Measurements from ENCODE around the gene MRPL54. TPM values are rescaled to one million over a fixed set of nuclear protein-coding genes. Genes with fewer than 3 reads are reported as not detected.
"Not testable (repeated sequence)": the region's sequence is repeated elsewhere in the genome, so short reads cannot be mapped to it uniquely, and the experiment has no call there.

Gene MRPL54
- total RNA-seq, 2 donors from 2014 or later: 38.1 to 38.9 TPM

GRCh38 chr19:3751236-3751635, 11.2 kb upstream of the MRPL54 start:
- no peaks in the 10 kb centered on the region for H3K27me3 ChIP-seq (ENCODE audit: control insufficient read depth, insufficient read depth, low read length, poor library complexity, severe bottlenecking)
- Mint-ChIP-seq H3K4me1 (no peaks in the 10 kb centered on the region), H3K27ac (no peak overlapping the region), H3K9me3 (no peaks in the 10 kb centered on the region), H3K4me3 (no peak overlapping the region), H3K27me3 (ENCODE audit: insufficient read depth) (no peaks in the 10 kb centered on the region), H3K36me3 (ENCODE audit: low read depth) (peaks cover 32% of the 10 kb centered on the region)
- no peaks in the 10 kb centered on the region for H3K4me1 ChIP-seq (ENCODE audit: control insufficient read depth, insufficient read depth, low read length)
- no peak for DNase-seq
- no peaks in the 10 kb centered on the region for H3K9me3 ChIP-seq (ENCODE audit: control insufficient read depth, low read length)
- H3K4me3 ChIP-seq (ENCODE audit: low read length): no peak overlapping the region
- no peak for TF ChIP-seq CTCF (conservative IDR thresholded peaks at IDR 0.05)
- H3K36me3 ChIP-seq (ENCODE audit: control insufficient read depth, insufficient read depth, low read length): no peaks in the 10 kb centered on the region
- no peak overlapping the region for H3K27ac ChIP-seq (ENCODE audit: low read depth, low read length)
- no peak overlapping the region for H3K9ac ChIP-seq (ENCODE audit: extremely low read depth, low read length, poor library complexity, severe bottlenecking)
- WGBS, 2 experiments (ENCODE audit: insufficient coverage in 1 of 2, insufficient read length in 1 of 2): 96 to 100% methylated on average over 6 to 30 of the region's 30 CpGs

GRCh38 chr19:3752492-3752891, 10.0 kb upstream of the MRPL54 start:
- H3K27me3 Mint-ChIP-seq (ENCODE audit: insufficient read depth): no peaks in the 10 kb centered on the region
- Histone ChIP-seq H3K9me3 (ENCODE audit: control insufficient read depth, low read length) (no peaks in the 10 kb centered on the region), H3K4me1 (ENCODE audit: control insufficient read depth, insufficient read depth, low read length) (no peaks in the 10 kb centered on the region), H3K36me3 (ENCODE audit: control insufficient read depth, insufficient read depth, low read length) (no peaks in the 10 kb centered on the region), H3K27ac (ENCODE audit: low read depth, low read length) (no peak overlapping the region), H3K27me3 (ENCODE audit: control insufficient read depth, insufficient read depth, low read length, poor library complexity, severe bottlenecking) (no peaks in the 10 kb centered on the region), H3K9ac (ENCODE audit: extremely low read depth, low read length, poor library complexity, severe bottlenecking) (no peak overlapping the region), H3K4me3 (ENCODE audit: low read length) (no peak overlapping the region)
- no peak overlapping the region for H3K27ac Mint-ChIP-seq
- no peaks in the 10 kb centered on the region for H3K9me3 Mint-ChIP-seq
- H3K4me1 Mint-ChIP-seq: no peaks in the 10 kb centered on the region
- 96 to 97% methylated on average over 15 to 25 of the region's 25 CpGs for WGBS, 2 experiments (ENCODE audit: insufficient coverage in 1 of 2, insufficient read length in 1 of 2)
- TF ChIP-seq CTCF (conservative IDR thresholded peaks at IDR 0.05): no peak
- DNase-seq: no peak
- H3K4me3 Mint-ChIP-seq: no peak overlapping the region
- H3K36me3 Mint-ChIP-seq (ENCODE audit: low read depth): peaks cover 35% of the 10 kb centered on the region

- Histone ChIP-seq H3K9ac (ENCODE audit: extremely low read depth, low read length, poor library complexity, severe bottlenecking) (no peak overlapping the region), H3K27ac (ENCODE audit: low read depth, low read length) (no peak overlapping the region), H3K4me3 (ENCODE audit: low read length) (no peak overlapping the region), H3K9me3 (ENCODE audit: control insufficient read depth, low read length) (no peaks in the 10 kb centered on the region), H3K27me3 (ENCODE audit: control insufficient read depth, insufficient read depth, low read length, poor library complexity, severe bottlenecking) (no peaks in the 10 kb centered on the region), H3K36me3 (ENCODE audit: control insufficient read depth, insufficient read depth, low read length) (no peaks in the 10 kb centered on the region), H3K4me1 (ENCODE audit: control insufficient read depth, insufficient read depth, low read length) (no peaks in the 10 kb centered on the region)
- Mint-ChIP-seq H3K27me3 (ENCODE audit: insufficient read depth) (no peaks in the 10 kb centered on the region), H3K4me1 (no peaks in the 10 kb centered on the region), H3K27ac (no peak overlapping the region), H3K36me3 (ENCODE audit: low read depth) (peaks cover 40% of the 10 kb centered on the region), H3K9me3 (no peaks in the 10 kb centered on the region), H3K4me3 (no peak overlapping the region)
- no peak for TF ChIP-seq CTCF (conservative IDR thresholded peaks at IDR 0.05)
- DNase-seq: no peak
- 96 to 97% methylated on average over 15 to 51 of the region's 51 CpGs for WGBS, 2 experiments (ENCODE audit: insufficient coverage in 1 of 2, insufficient read length in 1 of 2)
Measured at GRCh38 chr19:3753631-3754410, 8.7 kb upstream of the MRPL54 start.

- H3K4me3 Mint-ChIP-seq; H3K27ac ChIP-seq (ENCODE audit: low read depth, low read length); H3K4me1 ChIP-seq (ENCODE audit: control insufficient read depth, insufficient read depth, low read length); H3K9me3 Mint-ChIP-seq; H3K36me3 ChIP-seq (ENCODE audit: control insufficient read depth, insufficient read depth, low read length); DNase-seq; H3K9me3 ChIP-seq (ENCODE audit: control insufficient read depth, low read length); H3K27me3 ChIP-seq (ENCODE audit: control insufficient read depth, insufficient read depth, low read length, poor library complexity, severe bottlenecking); H3K4me1 Mint-ChIP-seq; H3K4me3 ChIP-seq (ENCODE audit: low read length); H3K27ac Mint-ChIP-seq; H3K9ac ChIP-seq (ENCODE audit: extremely low read depth, low read length, poor library complexity, severe bottlenecking); H3K27me3 Mint-ChIP-seq (ENCODE audit: insufficient read depth): not testable (repeated sequence)
- peaks cover 23% of the 10 kb centered on the region for H3K36me3 Mint-ChIP-seq (ENCODE audit: low read depth)
- 95 to 97% methylated on average over 4 to 7 of the region's 7 CpGs for WGBS, 2 experiments (ENCODE audit: insufficient coverage in 1 of 2, insufficient read length in 1 of 2)
Measured at GRCh38 chr19:3757705-3758104, 4.8 kb upstream of the MRPL54 start.

- not testable (repeated sequence) for H3K4me3 ChIP-seq (ENCODE audit: low read length); H3K27me3 Mint-ChIP-seq (ENCODE audit: insufficient read depth); H3K27ac Mint-ChIP-seq; H3K4me1 ChIP-seq (ENCODE audit: control insufficient read depth, insufficient read depth, low read length); H3K27ac ChIP-seq (ENCODE audit: low read depth, low read length); H3K4me1 Mint-ChIP-seq; H3K9me3 ChIP-seq (ENCODE audit: control insufficient read depth, low read length); H3K9me3 Mint-ChIP-seq; H3K9ac ChIP-seq (ENCODE audit: extremely low read depth, low read length, poor library complexity, severe bottlenecking); H3K27me3 ChIP-seq (ENCODE audit: control insufficient read depth, insufficient read depth, low read length, poor library complexity, severe bottlenecking); H3K4me3 Mint-ChIP-seq; H3K36me3 ChIP-seq (ENCODE audit: control insufficient read depth, insufficient read depth, low read length); DNase-seq
- H3K36me3 Mint-ChIP-seq (ENCODE audit: low read depth): peaks cover 23% of the 10 kb centered on the region
- WGBS, 2 experiments (ENCODE audit: insufficient coverage in 1 of 2, insufficient read length in 1 of 2): 91 to 97% methylated on average over 11 to 13 of the region's 13 CpGs
Measured at GRCh38 chr19:3758297-3758696, 4.2 kb upstream of the MRPL54 start.

All from endodermal cell (in vitro differentiated cells).